K562 (cell line): ENCODE measurements around the gene MT4. TPM values are rescaled to one million over a fixed set of nuclear protein-coding genes. Genes with fewer than 3 reads are reported as not detected.
A peak's percentile ranks its signal among the peaks of the same experiment; 100 is the strongest.

Experiments used
- ATAC-seq: fragments of 200-7000 bp; cut with Tn5 transposase; 3 replicates; pipeline ENCODE4 v1.9.1; 2020; ENCODE audit warnings: moderate library complexity
- BruUV-seq: library from RNA; stranded (reverse); fragments of 400-500 nt; replicated peaks from 2 replicates; lab custom pipeline; 2021; lab: Mats Ljungman, UMichigan
- CTCF ChIA-PET: fragments of 300-600 bp; formaldehyde crosslinking; extraction: SDS; loops from one replicate; lab custom pipeline; 2021; ENCODE audit warnings: low intra/inter-chr PET ratio; lab: Yijun Ruan, JAX
- POLR2A ChIA-PET: fragments of 300-600, 350-650 bp; sonication (Branson Sonifier 250); formaldehyde crosslinking; extraction: SDS; loops from one replicate; lab custom pipeline; 2021; ENCODE audit warnings: antibody characterized with exemption, inconsistent platforms; lab: Yijun Ruan, JAX
- DNase-seq, 4 experiments: peaks; one replicate each; pipeline versions ENCODE4 v3.0.0 to v3.0.0-alpha.2; 2011 to 2018; ENCODE audit warnings: low spot score in 3 of 4, mixed read lengths in 3 of 4; ENCODE audit errors: extremely low read depth in 1 of 4
- FAIRE-seq: peaks from 2 replicates; lab custom pipeline; 2011; peaks lifted over from hg19 to GRCh38; lab: Jason Lieb, UNC
- H2AFZ ChIP-seq: 2 replicates; pipeline ENCODE4 v1.6.0; 2011; ENCODE audit warnings: low read depth, low read length, control low read depth, inconsistent platforms
- H3K27ac ChIP-seq: fragments of 200-600 bp; 3 replicates; pipeline ENCODE4 v1.8.0; 2011; ENCODE audit warnings: low read depth, mild to moderate bottlenecking, control low read depth, inconsistent platforms, low read length, moderate library complexity, mixed read lengths; ENCODE audit errors: extremely low read depth
- H3K27me3 ChIP-seq, 2 experiments: fragments of 300-600 bp in 1 of 2; 2 replicates in 1 of 2; 3 replicates in 1 of 2; pipeline versions ENCODE4 v1.6.0 to v1.8.0; 2011; ENCODE audit warnings: inconsistent platforms in 2 of 2, low read length in 2 of 2, mild to moderate bottlenecking in 1 of 2, mixed read lengths in 1 of 2, moderate library complexity in 1 of 2; ENCODE audit not compliant: control insufficient read depth in 2 of 2, insufficient read depth in 2 of 2
- H3K36me3 ChIP-seq: fragments of 300-600 bp; 3 replicates; pipeline ENCODE4 v1.8.0; 2011; ENCODE audit warnings: mild to moderate bottlenecking, low read length, inconsistent platforms; ENCODE audit not compliant: control insufficient read depth, insufficient read depth
- H3K4me1 ChIP-seq, 2 experiments: fragments of 200-600 bp in 1 of 2; replicated peaks in 1 of 2; 2 replicates in 1 of 2; 3 replicates in 1 of 2; pipeline versions ENCODE4 v1.5.1 to v1.8.0; 2011; ENCODE audit warnings: inconsistent platforms in 2 of 2, low read length in 2 of 2, mild to moderate bottlenecking in 1 of 2, mixed read lengths in 1 of 2, moderate library complexity in 1 of 2; ENCODE audit not compliant: control insufficient read depth in 2 of 2, insufficient read depth in 2 of 2
- H3K4me2 ChIP-seq: 2 replicates; pipeline ENCODE4 v1.6.1; 2011; ENCODE audit warnings: low read length, control low read depth, inconsistent platforms, mixed read lengths; ENCODE audit not compliant: insufficient read depth
- H3K4me3 ChIP-seq: fragments of 200-600 bp; sonication (generic), shearing (Covaris generic); 2 replicates; pipeline ENCODE4 v1.5.1; 2016; ENCODE audit warnings: control low read depth, inconsistent platforms
- H3K79me2 ChIP-seq: fragments of 200-600 bp; 3 replicates; pipeline ENCODE4 v1.8.0; 2011; ENCODE audit warnings: low read length, inconsistent platforms; ENCODE audit not compliant: control insufficient read depth, insufficient read depth
- H3K9ac ChIP-seq, 2 experiments: 2 replicates each; pipeline versions ENCODE4 v1.6.0 to v1.6.1; 2011; ENCODE audit warnings: low read depth in 2 of 2, low read length in 2 of 2, control low read depth in 1 of 2, inconsistent platforms in 1 of 2, mild to moderate bottlenecking in 1 of 2, mixed read lengths in 1 of 2; ENCODE audit not compliant: insufficient read depth in 1 of 2
- H3K9me1 ChIP-seq: one replicate; pipeline ENCODE4 v1.6.0; 2011; ENCODE audit warnings: inconsistent platforms, mild to moderate bottlenecking, low read length, moderate library complexity; ENCODE audit not compliant: control insufficient read depth, insufficient read depth
- H3K9me3 ChIP-seq: replicated peaks from 2 replicates; pipeline ENCODE4 v1.5.1; 2011; ENCODE audit warnings: low read depth, low read length, inconsistent platforms; ENCODE audit not compliant: control insufficient read depth, insufficient read depth
- H4K20me1 ChIP-seq: replicated peaks from 2 replicates; pipeline ENCODE4 v1.6.1; 2011; ENCODE audit warnings: low read length, inconsistent platforms, mixed read lengths; ENCODE audit not compliant: control insufficient read depth, insufficient read depth
- C11orf30 ChIP-seq: fragments of 450-650 bp; IDR thresholded peaks from 2 replicates; pipeline ENCODE4 v1.6.1; 2016; ENCODE audit warnings: low read depth, mild to moderate bottlenecking
- CHD2 ChIP-seq: IDR thresholded peaks from 2 replicates; pipeline ENCODE4 v1.6.1; 2011; ENCODE audit warnings: low read depth, low read length
- HMG20B ChIP-seq: fragments of 250-450 bp; sonication (Bioruptor Pico); IDR thresholded peaks from 2 replicates; pipeline ENCODE4 v1.5.0; 2021; ENCODE audit warnings: mild to moderate bottlenecking
- MBD2 ChIP-seq: sonication (generic); IDR thresholded peaks from 2 replicates; pipeline ENCODE4 v1.6.1; 2016; ENCODE audit warnings: low read depth, borderline replicate concordance
- NFATC3 ChIP-seq: fragments of 450-650 bp; IDR thresholded peaks from 2 replicates; pipeline ENCODE4 v1.6.1; 2017; ENCODE audit warnings: mild to moderate bottlenecking
- PHF21A ChIP-seq: fragments of 450-650 bp; IDR thresholded peaks from 2 replicates; pipeline ENCODE4 v1.6.1; 2017; ENCODE audit warnings: low read depth, borderline replicate concordance
- POLR2A ChIP-seq: fragments of 450-650 bp; conservative IDR thresholded peaks from 2 replicates; pipeline ENCODE4 v1.6.1; 2016
- POLR3G ChIP-seq: IDR thresholded peaks from 2 replicates; pipeline ENCODE4 v1.6.1; 2011; ENCODE audit not compliant: insufficient read length, insufficient replicate concordance; ENCODE audit errors: extremely low read depth
- RCOR1 ChIP-seq, 2 experiments: IDR thresholded peaks; 2 replicates each; pipeline ENCODE4 v1.6.1; 2012; ENCODE audit warnings: low read depth in 2 of 2, low read length in 2 of 2, borderline replicate concordance in 1 of 2, improper control_type of control experiment in 1 of 2
- ZC3H4 ChIP-seq: sonication (generic); formaldehyde crosslinking; IDR thresholded peaks from 2 replicates; pipeline ENCODE4 v1.9.0; 2021; ENCODE audit warnings: missing genetic modification reagents, borderline replicate concordance
- ZNF12 ChIP-seq: sonication (generic); formaldehyde crosslinking; IDR thresholded peaks from 2 replicates; pipeline ENCODE4 v1.4.0; 2020; ENCODE audit warnings: mild to moderate bottlenecking, missing genetic modification reagents
- ZNF79 ChIP-seq: fragments of 250-450 bp; sonication (Bioruptor Pico); IDR thresholded peaks from 2 replicates; pipeline ENCODE4 v1.4.0; 2020; ENCODE audit warnings: low read depth, mild to moderate bottlenecking, moderate library complexity
- WGBS: fragments of 100-300 bp; shearing (Covaris generic); methylation state at CpG from one replicate; pipeline ENCODE4 v1.1.6; 2016; ENCODE audit warnings: low coverage, mixed read lengths; ENCODE audit not compliant: insufficient coverage; ENCODE audit errors: missing lambda C conversion rate; 5-methylcytosine and 5-hydroxymethylcytosine counted together
- in situ Hi-C: fragments of 300-500 bp; cut with MboI; formaldehyde crosslinking; loops from 4 replicates; pipeline ENCODE4 v1.15.0; 2018; ENCODE audit warnings: inconsistent platforms, mixed read lengths
- intact Hi-C: fragments of 100-400 bp; cut with micrococcal nuclease; formaldehyde crosslinking; loops from 2 replicates; pipeline ENCODE4 v1.14.2; 2022
- polyA plus RNA-seq, 8 experiments: library from polyadenylated mRNA; depleted of rRNA in 4 of 8; stranded (reverse) in 5 of 8; unstranded in 3 of 8; fragments of >200 nt; fragmentation: Nextera tagmentation in 2 of 8; fragmentation: Illumina TruSeq in 1 of 8; extraction: Ambion mirVana in 2 of 8; extraction: Trizol in 1 of 8; gene quantifications; 2 replicates each; pipeline versions ENCODE4 v1.2.1 to v1.2.3, GENCODE V29; 2011 to 2014; ENCODE audit warnings: inconsistent platforms in 1 of 8, missing spikeins in 1 of 8
- total RNA-seq, 7 experiments: library from RNA; depleted of rRNA in 6 of 7; stranded (reverse); fragments of >200 nt in 6 of 7; fragmentation: Illumina TruSeq in 2 of 7; extraction: Trizol in 2 of 7; gene quantifications; 2 replicates each; pipeline versions ENCODE4 v1.2.1 to v1.2.3, GENCODE V29; 2011 to 2021; ENCODE audit warnings: low replicate concordance in 1 of 7

The MT4 gene
- total and polyA plus RNA-seq, 9 of the 15 experiments (the other 6 are each of a cell fraction or from before 2014, with no cell fraction given), result not detected

DNA sequence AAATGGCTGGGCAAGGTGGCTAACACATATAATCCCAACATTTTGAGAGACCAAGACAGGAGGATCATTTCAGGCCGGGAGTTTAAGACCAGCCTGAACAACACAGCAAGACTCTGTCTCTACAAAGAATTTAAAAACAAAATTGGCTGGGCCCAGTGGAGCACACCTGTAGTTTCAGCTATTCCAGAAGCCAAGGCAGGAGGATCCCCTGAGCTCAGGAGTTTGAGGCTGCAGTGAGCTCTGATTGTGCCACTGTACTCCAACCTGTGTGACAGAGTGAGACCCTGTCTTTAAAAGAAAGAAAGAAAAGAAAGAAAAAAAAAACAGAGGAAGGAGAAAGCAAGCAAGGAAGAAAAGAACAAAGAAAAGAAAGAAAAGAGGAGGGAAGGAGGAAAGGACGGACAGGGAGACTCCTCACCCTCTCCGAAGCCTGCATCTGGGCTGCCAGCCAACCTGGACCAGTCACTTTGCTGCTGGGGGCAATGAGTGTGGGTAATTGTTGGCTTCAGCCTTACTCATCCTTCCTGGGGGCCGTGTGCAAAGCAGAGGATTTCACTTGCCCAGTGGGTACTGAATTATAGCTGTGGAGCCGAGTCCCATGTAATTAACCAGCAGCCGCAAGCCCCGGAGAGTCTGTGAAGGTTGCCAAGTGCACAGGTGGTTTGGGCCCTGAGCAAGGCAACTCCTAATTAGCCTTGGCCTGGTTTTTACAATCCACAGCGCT, 6.7 kb upstream of the MT4 start (continued):
- no peak for TF ChIP-seq POLR3G
- TF ChIP-seq MBD2, result no peak
- TF ChIP-seq ZC3H4 (CRISPR knock-in tag), result no peak
- TF ChIP-seq PHF21A, result no peak
- TF ChIP-seq ZNF12 (CRISPR knock-in tag), result no peak
- TF ChIP-seq POLR2A, result no peak
- TF ChIP-seq ZNF79 (CRISPR knock-in tag), result no peak
- TF ChIP-seq HMG20B, result no peak
- TF ChIP-seq NFATC3, result no peak
- no peak for TF ChIP-seq CHD2

DNA sequence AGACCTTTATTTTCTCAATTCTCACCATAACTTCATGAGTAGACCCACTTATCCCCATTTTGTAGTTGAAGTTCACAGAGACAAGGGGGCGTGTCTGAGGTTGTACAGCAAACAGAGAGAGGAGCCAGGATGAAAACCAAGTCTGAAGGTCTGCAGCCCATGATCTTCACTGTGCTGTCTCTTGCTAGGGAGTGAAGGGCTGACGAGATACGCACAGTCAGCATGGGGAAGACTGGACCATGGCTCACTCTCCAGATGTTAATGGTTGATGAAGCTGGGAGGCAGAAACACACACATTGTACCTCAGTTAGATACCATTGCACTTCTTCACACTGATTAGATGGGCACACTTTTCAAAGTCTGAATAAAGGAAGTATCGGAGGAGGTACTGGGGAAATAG, 5.8 kb upstream of the MT4 start:
- H3K4me3 ChIP-seq, result no peak overlapping the region
- no peak for FAIRE-seq
- H3K4me2 ChIP-seq, result no peak overlapping the region
- TF ChIP-seq C11orf30, result peak; percentile 7; the same call in 1 of the 2 replicates
- TF ChIP-seq RCOR1 (IDR thresholded peaks at IDR 0.05; ENCODE audit: borderline replicate concordance in 1 of 2, low read depth in 2 of 2, low read length in 2 of 2), result no peak
- ATAC-seq, result no peak
- no peaks in the 10 kb centered on the region for H3K9me1 ChIP-seq
- H4K20me1 ChIP-seq, result no peaks in the 10 kb centered on the region
- WGBS, result 4% methylated on average over 4 of the region's 4 CpGs
- CTCF ChIA-PET, result no interaction called here
- no peak for DNase-seq
- BruUV-seq, result no TSS peak
- H2AFZ ChIP-seq, result no peak overlapping the region
- intact Hi-C loops (loop anchor here (5.0 kb wide), 1 partner anchor 227 kb away; no protein-coding TSS in a partner anchor), in situ Hi-C loops (no loop called here)
- H3K27me3 ChIP-seq, result peaks cover 26 to 52% of the 10 kb centered on the region in 2 experiments; a peak in 4 of 5 replicates
- POLR2A ChIA-PET, result no interaction called here
- H3K36me3 ChIP-seq, result no peaks in the 10 kb centered on the region
- H3K27ac ChIP-seq, result no peak overlapping the region
- no peaks in the 10 kb centered on the region for H3K9me3 ChIP-seq
- H3K4me1 ChIP-seq, result no peaks in the 10 kb centered on the region
- H3K79me2 ChIP-seq, result no peaks in the 10 kb centered on the region
- H3K9ac ChIP-seq, result no peak overlapping the region
